Eye (tissue), 1 donor: Measurements from ENCODE around the gene GDF11.

Experiments used
- DNase-seq: peaks from one replicate; pipeline ENCODE4 v3.0.0-alpha.2; 2015

Gene GDF11

DNA sequence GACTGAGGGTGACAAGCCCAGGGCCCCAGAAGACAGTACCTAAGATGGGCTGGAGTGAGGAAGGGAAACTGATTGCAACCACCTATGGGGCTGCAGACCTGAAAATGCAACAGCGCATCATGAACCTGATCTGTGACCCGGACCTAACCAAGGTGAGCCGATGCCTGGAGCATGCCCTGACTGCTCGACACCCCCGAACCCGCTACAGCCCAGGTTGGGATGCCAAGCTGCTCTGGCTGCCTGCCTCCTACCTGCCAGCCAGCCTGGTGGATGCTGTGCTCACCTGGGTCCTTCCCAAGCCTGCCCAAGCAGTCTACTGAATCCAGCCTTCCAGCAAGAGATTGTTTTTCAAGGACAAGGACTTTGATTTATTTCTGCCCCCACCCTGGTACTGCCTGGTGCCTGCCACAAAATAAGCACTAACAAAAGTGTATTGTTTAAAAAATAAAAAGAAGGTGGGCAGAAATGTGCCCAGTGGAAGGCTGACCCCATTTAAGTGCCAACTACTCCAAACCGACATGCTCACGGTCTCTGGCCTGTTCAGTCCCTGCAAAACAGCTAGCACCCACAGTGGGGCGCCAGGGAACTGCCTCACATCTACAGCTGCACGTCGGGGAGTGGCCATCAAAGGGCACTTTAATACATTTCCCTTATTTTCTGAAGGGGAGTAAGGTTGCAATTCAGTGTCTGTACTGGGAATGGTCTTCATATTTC, 18.5 kb upstream of the GDF11 start:
- DNase-seq = peak; percentile 77

- DNase-seq = no peak
Measured at GRCh38 chr12:55724940-55725309, 18.0 kb upstream of the GDF11 start.

GRCh38 chr12:55725556-55725955, 17.4 kb upstream of the GDF11 start:
- no peak for DNase-seq

DNA sequence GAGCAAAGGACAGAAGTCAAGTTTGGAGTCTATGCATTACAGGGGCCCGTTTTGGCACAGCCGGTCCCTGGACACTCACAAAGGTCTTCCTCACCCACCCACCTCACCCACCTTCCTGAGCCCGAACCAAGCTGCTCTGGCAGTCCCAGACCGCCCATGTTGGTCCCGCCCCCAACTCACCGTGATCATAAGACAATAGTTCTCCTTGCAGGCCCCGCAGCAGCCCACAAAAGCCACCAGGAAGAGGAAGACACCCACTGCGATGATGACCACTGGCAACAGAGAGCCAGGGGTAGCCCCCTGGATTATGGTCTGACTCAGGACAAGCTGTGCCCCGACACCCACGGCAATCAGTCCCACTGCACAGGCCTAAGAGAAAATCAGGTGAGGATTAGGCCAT, 16.0 kb upstream of the GDF11 start:
- no peak for DNase-seq

GRCh38 chr12:55727643-55728185, 15.2 kb upstream of the GDF11 start:
- DNase-seq = no peak

DNA sequence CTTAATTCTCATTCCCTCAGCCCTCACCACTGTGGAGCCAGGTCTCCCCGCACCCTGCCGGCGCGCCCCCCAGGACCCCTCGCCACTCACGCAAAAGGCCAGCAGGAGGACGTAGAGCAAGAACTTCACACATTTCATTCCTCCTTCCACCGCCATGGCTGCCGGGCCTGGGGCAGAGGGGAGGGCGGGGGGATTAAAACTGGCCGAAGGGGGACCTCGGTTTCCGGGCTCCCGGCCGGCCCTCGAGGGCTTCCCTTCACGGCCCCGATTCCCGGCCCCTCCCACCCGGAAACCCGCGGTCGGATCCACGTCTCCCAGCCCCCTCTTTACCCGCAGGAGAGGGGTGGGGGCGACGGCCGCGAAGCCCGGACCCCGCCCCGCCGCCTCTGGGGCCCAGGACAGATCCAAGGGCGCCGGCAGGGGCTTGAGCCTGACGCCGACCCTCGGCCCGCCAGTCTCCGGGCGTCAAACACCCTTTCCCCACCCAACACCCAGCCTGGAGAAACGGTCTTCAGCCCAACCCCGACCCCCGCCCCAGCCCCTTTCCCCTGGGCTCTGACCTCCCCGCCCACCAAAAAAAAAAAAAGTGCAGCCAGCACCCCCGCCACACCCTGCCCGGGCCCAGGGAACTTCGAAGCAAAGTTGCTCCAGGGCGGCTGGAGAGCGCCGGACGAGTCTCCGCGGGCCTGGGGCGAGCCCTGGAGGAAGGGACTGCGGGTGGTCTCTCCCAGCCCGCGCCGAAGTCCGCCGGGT, 14.6 kb upstream of the GDF11 start:
- DNase-seq = peak; percentile 87

- DNase-seq = peak; percentile 97
Measured at GRCh38 chr12:55728939-55729818, 13.7 kb upstream of the GDF11 start, which contains the start of gene CD63. Gene CD63, minus strand, starts transcription at chr12:55729009. Its CDS starts 668 bp downstream, at chr12:55728341.

DNA sequence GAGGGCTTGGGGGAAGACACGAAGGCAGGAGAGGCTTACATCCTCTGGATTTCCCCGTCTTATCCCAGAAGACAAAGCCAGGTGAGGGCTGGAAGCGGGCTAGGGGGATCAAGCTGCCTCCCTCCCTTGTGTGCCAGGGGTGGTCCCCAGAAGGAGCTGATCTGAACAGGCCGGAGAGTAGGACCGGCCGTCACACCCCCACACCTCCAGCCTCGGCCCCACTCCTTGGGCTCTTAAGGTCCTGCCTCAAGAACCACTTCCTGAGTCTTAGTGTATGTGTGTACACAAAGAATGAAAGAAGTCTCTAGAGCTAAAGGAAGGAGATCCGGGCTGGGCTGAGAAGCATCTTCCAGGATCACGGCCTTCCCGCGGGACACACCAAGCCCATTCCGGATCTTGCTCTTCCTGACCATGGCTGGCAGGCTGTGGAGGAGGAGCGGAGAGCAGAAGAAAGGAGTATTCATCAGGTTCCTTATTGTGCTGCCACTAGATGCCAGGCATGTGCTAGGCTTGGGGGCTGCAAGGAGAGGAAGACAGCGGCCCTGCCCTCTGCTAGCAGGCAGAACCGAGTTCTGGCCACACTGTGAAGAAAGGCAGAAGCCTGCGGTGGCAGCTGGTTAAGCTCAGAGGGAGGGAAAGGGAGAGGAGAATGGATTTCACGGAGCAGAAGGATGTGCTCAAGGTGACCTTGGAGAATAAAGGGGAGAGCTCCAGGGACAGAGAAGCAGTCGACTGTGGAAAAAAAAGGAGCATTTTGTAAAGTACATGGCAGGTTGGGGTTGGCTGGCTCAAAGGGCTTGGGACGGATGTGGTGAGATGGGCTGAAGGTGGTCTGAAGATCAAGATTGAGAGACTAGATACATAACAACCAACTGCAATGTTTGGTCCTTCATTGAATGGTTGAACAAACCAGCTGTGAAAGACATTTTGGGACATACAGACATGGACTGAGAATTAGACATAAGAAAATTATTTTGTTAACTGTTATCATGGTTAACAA, 12.8 kb upstream of the GDF11 start:
- peak; percentile 83 for DNase-seq

- no peak for DNase-seq
Measured at GRCh38 chr12:55732288-55732687, 10.6 kb upstream of the GDF11 start.

GRCh38 chr12:55733021-55733555, 9.8 kb upstream of the GDF11 start:
- no peak for DNase-seq

DNA sequence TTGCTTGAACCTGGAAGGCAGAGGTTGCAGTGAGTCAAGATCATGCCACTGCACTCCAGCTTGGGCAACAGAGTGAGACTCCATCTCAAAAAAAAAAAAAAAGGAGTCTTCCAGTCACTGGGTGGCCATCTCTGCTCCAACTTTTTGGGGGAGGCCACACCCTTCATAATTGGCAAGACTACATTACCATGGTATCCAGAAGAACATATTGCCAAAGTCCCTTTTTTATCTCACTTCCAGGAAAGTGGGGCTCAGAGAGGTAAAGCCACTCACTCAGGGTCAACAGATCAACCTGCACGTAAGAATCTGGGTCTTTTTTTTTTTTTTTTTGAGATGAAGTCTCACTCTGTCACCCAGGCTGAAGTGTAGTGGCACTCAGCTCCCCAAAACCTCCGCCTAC, 9.1 kb upstream of the GDF11 start:
- DNase-seq = no peak

- no peak for DNase-seq
Measured at GRCh38 chr12:55734595-55734994, 8.3 kb upstream of the GDF11 start.

DNA sequence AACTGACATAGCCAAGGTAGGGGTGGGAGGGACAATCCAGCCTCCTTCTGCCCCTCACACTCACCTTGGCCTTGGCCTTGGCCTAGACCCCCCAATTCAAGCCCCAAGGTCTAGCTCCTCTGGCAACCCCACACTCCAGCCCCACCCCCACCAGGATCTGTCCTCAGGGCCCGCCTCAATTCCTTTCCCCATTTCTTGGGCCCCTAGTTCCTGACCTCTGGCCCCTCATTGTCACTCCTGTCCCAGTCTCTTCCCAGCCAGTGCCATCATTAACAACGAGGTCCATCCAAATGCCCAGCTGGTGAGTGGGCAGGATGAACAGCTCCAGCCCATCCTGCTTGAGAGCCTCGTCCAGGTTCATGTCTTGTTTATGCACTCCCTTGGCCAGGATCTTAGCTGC, 6.8 kb upstream of the GDF11 start:
- no peak for DNase-seq

DNA sequence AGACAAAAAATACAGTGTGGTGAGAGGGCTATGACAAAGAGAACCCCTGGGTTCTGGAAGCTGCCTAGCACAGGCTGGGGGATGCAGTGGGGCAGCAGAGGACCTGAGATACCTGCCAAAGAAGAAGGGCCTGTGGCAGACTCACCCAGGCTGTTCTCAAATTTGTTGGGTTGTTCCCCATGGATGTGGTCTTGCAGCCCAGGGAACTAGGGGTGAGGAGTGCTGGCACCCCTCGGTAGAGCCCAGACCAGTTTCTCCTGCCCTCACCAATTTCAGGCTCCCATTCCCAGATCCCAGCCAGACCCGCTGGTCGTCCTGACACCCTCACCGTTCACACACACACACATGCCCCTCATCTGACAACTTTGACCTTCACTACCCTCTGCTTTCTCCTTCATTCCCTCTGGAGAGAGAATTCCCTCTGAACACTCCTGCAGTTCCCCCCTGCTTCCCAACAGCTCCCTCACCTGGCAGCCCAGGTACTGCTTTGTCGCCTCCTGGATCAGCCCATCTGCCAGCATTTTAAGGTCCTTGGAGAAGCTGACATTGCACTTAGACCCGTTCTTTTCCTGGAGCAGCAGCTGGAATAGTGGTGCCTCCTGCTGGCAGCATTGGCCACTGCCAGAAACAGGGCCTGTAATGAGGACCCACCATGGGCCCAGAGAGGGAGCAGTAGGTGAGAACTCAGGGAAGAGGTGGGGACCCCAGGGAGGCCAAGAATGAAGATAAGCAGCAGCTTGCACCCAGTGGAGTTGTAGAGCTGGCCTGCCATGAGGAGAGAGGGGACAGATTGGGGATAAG, 5.9 kb upstream of the GDF11 start:
- DNase-seq = peak; percentile 87

GRCh38 chr12:55737581-55738122, 5.3 kb upstream of the GDF11 start:
- no peak for DNase-seq

GRCh38 chr12:55738123-55739024, 4.5 kb upstream of the GDF11 start:
- peak; percentile 99 for DNase-seq

DNA sequence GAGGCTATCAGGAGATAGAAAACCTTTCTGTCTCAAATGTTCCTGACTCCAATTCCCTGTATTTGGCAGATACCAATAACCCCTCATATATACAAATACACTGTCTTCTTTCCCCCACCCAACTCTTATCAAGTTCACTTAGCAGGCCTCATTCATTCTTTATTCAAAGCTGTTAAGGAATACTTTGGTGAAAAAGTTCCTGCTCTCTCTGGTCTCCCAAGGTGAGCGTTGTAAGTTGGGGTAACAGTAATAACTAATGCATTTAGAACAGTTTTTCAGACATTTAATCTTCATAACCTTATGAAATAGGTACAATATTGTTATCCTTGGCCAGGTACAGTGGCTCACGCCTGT, 3.9 kb upstream of the GDF11 start:
- DNase-seq = no peak

DNA sequence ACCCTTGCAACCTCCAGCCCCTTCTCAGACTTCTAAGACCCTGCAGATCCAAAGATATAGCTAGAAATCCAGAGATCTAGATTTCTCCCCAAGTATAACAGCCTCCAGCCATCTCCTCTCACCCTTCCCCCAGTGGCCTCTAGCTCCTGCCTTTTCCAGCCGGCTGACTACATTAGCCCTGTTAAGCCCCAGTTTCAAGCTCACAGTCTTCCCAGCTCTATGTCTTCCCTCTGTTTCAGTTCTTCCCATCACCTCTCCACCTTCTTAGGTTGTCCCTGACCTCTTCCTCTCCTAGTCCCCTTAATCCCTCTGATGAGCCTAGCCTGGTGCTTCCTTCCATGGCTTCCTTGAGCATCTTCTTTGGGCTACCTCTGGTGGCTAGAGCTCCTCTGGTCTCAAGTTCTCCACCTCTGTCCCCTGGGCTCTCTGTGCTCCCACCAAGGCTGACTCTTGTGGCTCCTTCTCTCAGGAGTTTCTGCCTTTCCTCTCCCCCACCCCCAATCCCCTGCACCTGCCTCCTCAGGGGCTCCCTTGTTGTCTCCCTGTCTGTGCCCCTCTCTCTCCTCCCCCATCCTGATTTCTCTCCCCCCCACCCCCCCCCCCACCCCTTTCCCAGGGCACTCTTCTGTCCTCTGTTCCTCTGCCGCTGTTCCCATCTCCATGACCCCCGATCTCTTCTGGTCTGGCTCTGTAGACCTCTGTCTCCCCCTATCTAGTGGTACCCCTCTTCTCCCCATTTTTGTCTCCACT, 816 bp upstream of the GDF11 start:
- peak; percentile 80 for DNase-seq
